ENCODE measurements around the gene ZNF839. TPM values are rescaled to one million over a fixed set of nuclear protein-coding genes. Genes with fewer than 3 reads are reported as not detected.

Gene ZNF839
- polyA plus RNA-seq, 1 experiment, result 9.0 TPM

GRCh38 chr14:102341566-102341965 lies 22.0 kb downstream of the ZNF839 start:
- ChIA-PET CTCF (interaction anchor here (0.6 kb wide), 1 partner anchor 84 kb away, joined by 3 read pairs; no protein-coding TSS in a partner anchor), POLR2A (no interaction called here)
- no peak for TF ChIP-seq CTCF (IDR thresholded peaks at IDR 0.05; ENCODE audit: insufficient read depth, low read depth, low read length)
- no peak for DNase-seq (ENCODE audit: low read depth)
- Histone ChIP-seq H3K4me3 (ENCODE audit: low read depth, low read length) (no peak overlapping the region), H3K27me3 (ENCODE audit: control insufficient read depth, insufficient read depth, low read length) (no peaks in the 10 kb centered on the region), H3K36me3 (ENCODE audit: control insufficient read depth, insufficient read depth, low read length) (peaks cover 24% of the 10 kb centered on the region)

GRCh38 chr14:102342238-102342637 lies 22.7 kb downstream of the ZNF839 start:
- no peak for DNase-seq (ENCODE audit: low read depth)
- no peak for TF ChIP-seq CTCF (IDR thresholded peaks at IDR 0.05; ENCODE audit: insufficient read depth, low read depth, low read length)
- peaks cover 26% of the 10 kb centered on the region for H3K36me3 ChIP-seq (ENCODE audit: control insufficient read depth, insufficient read depth, low read length)
- ChIA-PET CTCF (interaction anchor here (0.6 kb wide), 1 partner anchor 83 kb away, joined by 3 read pairs; no protein-coding TSS in a partner anchor), POLR2A (no interaction called here)
- no peak overlapping the region for H3K4me3 ChIP-seq (ENCODE audit: low read depth, low read length)
- H3K27me3 ChIP-seq (ENCODE audit: control insufficient read depth, insufficient read depth, low read length), result no peaks in the 10 kb centered on the region

- ChIA-PET CTCF (interaction anchor here (1.4 kb wide), 1 partner anchor 11 kb away, joined by 3 read pairs; no protein-coding TSS in a partner anchor), POLR2A (no interaction called here)
- Histone ChIP-seq H3K4me3 (ENCODE audit: low read depth, low read length) (no peak overlapping the region), H3K36me3 (ENCODE audit: control insufficient read depth, insufficient read depth, low read length) (peaks cover 25% of the 10 kb centered on the region), H3K27me3 (ENCODE audit: control insufficient read depth, insufficient read depth, low read length) (no peaks in the 10 kb centered on the region)
- TF ChIP-seq CTCF (IDR thresholded peaks at IDR 0.05; ENCODE audit: insufficient read depth, low read depth, low read length), result no peak
- DNase-seq (ENCODE audit: low read depth), result no peak
These were observed 24.5 kb downstream of the ZNF839 start for GRCh38 chr14:102344084-102344483.

GRCh38 chr14:102344485-102344884 lies 24.9 kb downstream of the ZNF839 start:
- no peak for TF ChIP-seq CTCF (IDR thresholded peaks at IDR 0.05; ENCODE audit: insufficient read depth, low read depth, low read length)
- POLR2A ChIA-PET, result no interaction called here
- Histone ChIP-seq H3K36me3 (ENCODE audit: control insufficient read depth, insufficient read depth, low read length) (peaks cover 24% of the 10 kb centered on the region), H3K4me3 (ENCODE audit: low read depth, low read length) (no peak overlapping the region), H3K27me3 (ENCODE audit: control insufficient read depth, insufficient read depth, low read length) (no peaks in the 10 kb centered on the region)
- DNase-seq (ENCODE audit: low read depth), result no peak
- CTCF ChIA-PET, result interaction anchor here (1.4 kb wide), 1 partner anchor 11 kb away, joined by 3 read pairs; no protein-coding TSS in a partner anchor

GRCh38 chr14:102345232-102345631 lies 25.7 kb downstream of the ZNF839 start:
- no peaks in the 10 kb centered on the region for H3K27me3 ChIP-seq (ENCODE audit: control insufficient read depth, insufficient read depth, low read length)
- CTCF ChIA-PET, result interaction anchor here (0.6 kb wide), 1 partner anchor 134 kb away, joined by 3 read pairs; no protein-coding TSS in a partner anchor
- no peak for TF ChIP-seq CTCF (IDR thresholded peaks at IDR 0.05; ENCODE audit: insufficient read depth, low read depth, low read length)
- H3K36me3 ChIP-seq (ENCODE audit: control insufficient read depth, insufficient read depth, low read length), result peaks cover 24% of the 10 kb centered on the region
- POLR2A ChIA-PET, result no interaction called here
- DNase-seq (ENCODE audit: low read depth), result no peak
- no peak overlapping the region for H3K4me3 ChIP-seq (ENCODE audit: low read depth, low read length)

All from BJ (cell line).